ES-I3 (cell line): ENCODE results near the gene KXD1.
"Not testable (repeated sequence)": the region's sequence is repeated elsewhere in the genome, so short reads cannot be mapped to it uniquely, and the experiment has no call there.

Source experiments
- H3K36me3 ChIP-seq: 2 replicates; pipeline ENCODE4 v1.6.1; 2013; ENCODE audit warnings: mild to moderate bottlenecking, low read length, control low read depth, moderate library complexity; ENCODE audit not compliant: insufficient read depth
- H3K4me1 ChIP-seq: 2 replicates; pipeline ENCODE4 v1.6.1; 2013; ENCODE audit warnings: mild to moderate bottlenecking, control low read depth, low read length; ENCODE audit not compliant: insufficient read depth
- H3K9ac ChIP-seq: 2 replicates; pipeline ENCODE4 v1.6.1; 2013; ENCODE audit warnings: low read depth, mild to moderate bottlenecking, low read length, moderate library complexity
- H3K9me3 ChIP-seq: 2 replicates; pipeline ENCODE4 v1.6.1; 2013; ENCODE audit warnings: mild to moderate bottlenecking, low read length, moderate library complexity; ENCODE audit not compliant: control insufficient read depth, insufficient read depth

KXD1 gene

GRCh38 chr19:18522862-18523440, 34.7 kb upstream of the KXD1 start:
- not testable (repeated sequence) for H3K4me1 ChIP-seq, H3K36me3 ChIP-seq, H3K9me3 ChIP-seq, H3K9ac ChIP-seq

- peaks cover 3% of the 10 kb centered on the region; the same call in 1 of the 2 replicates for H3K4me1 ChIP-seq
- no peaks in the 10 kb centered on the region for H3K9me3 ChIP-seq
- H3K9ac ChIP-seq = no peak overlapping the region
- no peaks in the 10 kb centered on the region for H3K36me3 ChIP-seq
These were observed 33.8 kb upstream of the KXD1 start for GRCh38 chr19:18523841-18524240.

- Histone ChIP-seq H3K9ac (no peak overlapping the region), H3K4me1 (no peaks in the 10 kb centered on the region), H3K36me3 (peaks cover 2% of the 10 kb centered on the region; the same call in 1 of the 2 replicates), H3K9me3 (no peaks in the 10 kb centered on the region)
These were observed 31.4 kb upstream of the KXD1 start for GRCh38 chr19:18526316-18526715.

DNA sequence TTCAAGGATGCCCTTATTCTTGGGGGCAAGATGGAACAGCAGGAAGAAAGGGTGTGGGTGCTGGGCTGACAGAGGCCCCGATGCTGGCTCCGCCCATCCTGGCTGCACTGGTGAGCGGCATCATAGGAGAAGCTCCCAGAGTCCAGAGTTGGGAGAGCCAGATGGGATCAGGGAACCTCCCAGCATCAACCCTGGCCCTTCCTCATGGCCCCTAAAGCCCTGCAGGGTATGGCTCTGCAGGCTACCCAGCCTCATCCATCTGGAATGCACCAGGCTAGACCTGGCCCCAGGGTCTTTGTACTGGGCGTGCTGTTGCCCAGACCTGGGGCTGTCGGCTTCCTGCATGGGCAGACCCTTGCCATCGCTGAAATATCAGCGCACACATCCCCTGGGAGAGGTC, 27.9 kb upstream of the KXD1 start:
- no peak overlapping the region for H3K9ac ChIP-seq
- no peaks in the 10 kb centered on the region for H3K4me1 ChIP-seq
- peaks cover 7% of the 10 kb centered on the region; the same call in 1 of the 2 replicates for H3K36me3 ChIP-seq
- no peaks in the 10 kb centered on the region for H3K9me3 ChIP-seq

GRCh38 chr19:18531485-18531884, 26.2 kb upstream of the KXD1 start:
- no peaks in the 10 kb centered on the region for H3K9me3 ChIP-seq
- H3K4me1 ChIP-seq = no peaks in the 10 kb centered on the region
- H3K36me3 ChIP-seq = peaks cover 13% of the 10 kb centered on the region; the same call in 1 of the 2 replicates
- no peak overlapping the region for H3K9ac ChIP-seq

GRCh38 chr19:18532168-18532890, 25.3 kb upstream of the KXD1 start:
- Histone ChIP-seq H3K4me1 (no peaks in the 10 kb centered on the region), H3K9me3 (no peaks in the 10 kb centered on the region), H3K9ac (no peak overlapping the region), H3K36me3 (peaks cover 16% of the 10 kb centered on the region; the same call in 1 of the 2 replicates)

DNA sequence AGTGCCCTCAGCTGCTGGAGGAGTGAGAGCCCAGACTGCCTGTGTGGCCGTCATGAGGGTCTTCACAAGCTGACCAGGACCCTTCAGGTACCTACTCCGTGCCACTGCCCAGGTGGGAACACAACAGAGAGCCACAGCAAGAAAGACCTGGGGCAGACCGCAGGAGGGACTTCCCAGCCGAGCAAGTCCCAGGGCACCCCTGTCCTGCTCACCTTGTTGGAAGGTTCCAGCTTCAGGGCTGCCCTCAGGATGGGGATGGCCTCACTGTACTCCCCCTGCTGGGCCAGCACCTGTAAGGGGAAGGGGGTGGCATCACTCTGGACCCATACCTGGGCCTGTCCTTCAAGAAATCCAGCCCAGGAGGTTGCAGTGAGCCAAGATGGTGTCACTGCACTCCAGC, 24.6 kb upstream of the KXD1 start:
- H3K4me1 ChIP-seq = no peaks in the 10 kb centered on the region
- H3K9me3 ChIP-seq = no peaks in the 10 kb centered on the region
- H3K9ac ChIP-seq = no peak overlapping the region
- peaks cover 16% of the 10 kb centered on the region; the same call in 1 of the 2 replicates for H3K36me3 ChIP-seq

- Histone ChIP-seq H3K9me3 (no peaks in the 10 kb centered on the region), H3K9ac (no peak overlapping the region), H3K36me3 (peaks cover 19% of the 10 kb centered on the region), H3K4me1 (no peaks in the 10 kb centered on the region)
These were observed 21.2 kb upstream of the KXD1 start for GRCh38 chr19:18536475-18536874.

DNA sequence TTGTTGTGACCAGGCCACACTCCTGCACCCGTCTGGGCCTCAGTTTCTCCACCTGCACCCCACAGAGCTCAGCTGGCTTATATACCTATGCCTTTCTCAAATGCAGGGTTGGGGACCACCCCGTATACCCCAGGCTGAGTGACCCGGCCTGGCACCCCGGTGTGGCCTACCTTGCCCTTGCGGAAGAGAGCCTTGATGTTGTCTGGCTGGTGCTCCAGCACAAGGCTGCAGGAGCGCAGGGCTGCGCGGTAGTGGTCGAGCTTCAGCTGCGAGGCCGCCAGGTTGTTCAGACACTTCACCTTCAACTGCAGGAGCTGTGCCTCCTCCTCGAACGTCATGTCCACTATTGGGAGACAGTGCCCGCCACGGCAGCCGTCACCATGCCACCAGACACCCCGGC, 20.2 kb upstream of the KXD1 start:
- Histone ChIP-seq H3K4me1 (no peaks in the 10 kb centered on the region), H3K36me3 (peaks cover 18% of the 10 kb centered on the region), H3K9ac (no peak overlapping the region)

DNA sequence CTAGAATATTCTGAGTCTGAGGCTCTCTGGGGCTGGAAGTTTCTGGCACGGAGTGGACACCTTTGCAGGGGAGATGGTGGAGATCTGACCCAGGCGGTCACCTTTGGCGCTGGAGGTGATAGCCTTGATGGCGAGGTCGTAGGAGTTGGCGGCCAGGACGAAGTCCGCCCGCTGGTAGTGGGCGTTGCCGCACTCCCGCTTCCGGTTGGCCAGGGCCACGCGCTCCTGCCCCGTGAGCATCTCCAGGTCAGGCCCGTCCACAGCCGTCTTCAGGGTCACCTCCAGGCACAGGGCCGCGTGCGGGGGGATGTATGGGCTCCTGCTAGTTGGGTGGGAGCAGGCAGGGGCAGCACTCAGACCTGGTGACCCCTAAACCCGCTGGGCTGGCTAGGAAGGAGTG, 19.6 kb upstream of the KXD1 start:
- Histone ChIP-seq H3K4me1 (no peaks in the 10 kb centered on the region), H3K36me3 (peaks cover 15% of the 10 kb centered on the region), H3K9ac (no peak overlapping the region), H3K9me3 (no peaks in the 10 kb centered on the region)

More for the DNA sequence above, 20.2 kb upstream of the KXD1 start:
- H3K9me3 ChIP-seq = no peaks in the 10 kb centered on the region

- Histone ChIP-seq H3K9ac (no peak overlapping the region), H3K36me3 (peaks cover 15% of the 10 kb centered on the region)
These were observed 18.3 kb upstream of the KXD1 start for GRCh38 chr19:18539372-18539771.

DNA sequence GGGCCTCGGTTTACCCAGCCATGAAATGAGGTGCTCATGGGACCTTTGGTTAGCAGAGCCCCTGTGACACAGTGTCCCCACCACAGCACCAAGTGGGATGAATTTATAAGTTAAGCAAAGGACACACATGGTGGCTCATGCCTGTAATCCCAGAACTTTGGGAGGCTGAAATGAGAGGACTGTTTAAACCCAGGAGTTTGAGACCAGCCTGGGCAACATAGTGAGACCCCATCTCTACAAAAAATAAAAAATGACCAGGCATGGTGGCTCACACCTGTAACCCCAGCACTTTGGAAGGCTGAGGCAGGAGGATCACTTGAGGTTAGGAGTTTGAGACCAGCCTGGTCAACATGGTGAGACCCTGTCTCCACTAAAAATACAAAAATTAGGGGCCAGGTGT, 17.5 kb upstream of the KXD1 start:
- not testable (repeated sequence) for H3K9me3 ChIP-seq, H3K9ac ChIP-seq, H3K4me1 ChIP-seq
- peaks cover 15% of the 10 kb centered on the region for H3K36me3 ChIP-seq

More at GRCh38 chr19:18539372-18539771, 18.3 kb upstream of the KXD1 start:
- Histone ChIP-seq H3K9me3 (no peaks in the 10 kb centered on the region), H3K4me1 (0 out of 2 replicates have a peak, but pooled peaks cover 3% of the 10 kb centered on the region)

DNA sequence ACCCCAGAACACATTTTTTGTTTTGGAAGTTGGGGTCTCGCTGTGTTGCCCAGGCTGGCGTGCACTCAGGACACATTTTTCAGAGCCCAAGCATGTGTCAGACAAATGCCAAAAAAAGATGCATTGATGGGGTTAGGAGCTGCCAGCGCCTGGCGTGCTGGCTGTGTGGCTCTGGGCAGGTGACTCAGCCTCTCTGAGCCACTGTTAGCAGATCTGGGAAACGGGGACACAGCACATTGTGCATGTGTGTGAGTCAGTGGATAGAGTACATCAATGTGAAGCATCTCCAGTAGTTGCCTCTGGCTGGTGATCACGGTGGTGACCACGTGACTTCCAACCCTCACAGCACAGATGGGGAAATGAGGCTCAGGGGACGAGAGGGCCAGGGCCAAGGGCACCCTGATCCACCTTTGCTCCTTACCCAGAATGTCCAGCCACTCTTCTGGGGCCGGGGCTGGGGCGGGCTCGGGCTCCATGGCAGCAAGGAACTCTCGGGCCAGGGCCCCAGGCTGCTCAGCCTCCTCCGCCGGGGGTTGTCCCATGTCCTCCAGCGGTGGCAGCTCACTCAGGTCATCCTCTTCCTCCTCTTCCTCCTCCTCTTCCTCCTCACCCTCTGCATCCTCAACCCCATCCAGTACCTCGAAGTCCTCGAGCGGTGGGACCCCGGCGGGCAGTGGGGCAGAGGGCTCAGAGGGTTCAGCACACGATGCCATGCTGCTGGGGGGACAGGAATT, 16.2 kb upstream of the KXD1 start:
- Histone ChIP-seq H3K9ac (no peak overlapping the region), H3K4me1 (0 out of 2 replicates have a peak, but pooled peaks cover 5% of the 10 kb centered on the region), H3K9me3 (no peaks in the 10 kb centered on the region), H3K36me3 (peaks cover 10% of the 10 kb centered on the region)

- H3K4me1 ChIP-seq = 0 out of 2 replicates have a peak, but pooled peaks cover 5% of the 10 kb centered on the region
- no peaks in the 10 kb centered on the region for H3K9me3 ChIP-seq
- peaks cover 6% of the 10 kb centered on the region; the same call in 1 of the 2 replicates for H3K36me3 ChIP-seq
- H3K9ac ChIP-seq = peak overlapping the region; percentile 68
These were observed 15.4 kb upstream of the KXD1 start for GRCh38 chr19:18541992-18542940.
